NCI-H128 (cell line): ENCODE results near the gene FCMR.
"Not testable (repeated sequence)": the region's sequence is repeated elsewhere in the genome, so short reads cannot be mapped to it uniquely, and the experiment has no call there.

Experiments used
- DNase-seq: peaks from one replicate; lab custom pipeline; 2025; ENCODE audit not compliant: unreplicated experiment; lab: John Stamatoyannopoulos, UW

FCMR gene

GRCh38 chr1:206880314-206880713 is 41.4 kb downstream of the FCMR start:
- no peak for DNase-seq

GRCh38 chr1:206878456-206878855 is 43.3 kb downstream of the FCMR start:
- no peak for DNase-seq

GRCh38 chr1:206875752-206876377 is 45.9 kb downstream of the FCMR start:
- no peak for DNase-seq

GRCh38 chr1:206873603-206874188 is 48.0 kb downstream of the FCMR start:
- DNase-seq = no peak

GRCh38 chr1:206872139-206872538 is 49.6 kb downstream of the FCMR start:
- no peak for DNase-seq

- DNase-seq = no peak
Measured at GRCh38 chr1:206868264-206868663, 53.5 kb downstream of the FCMR start.

GRCh38 chr1:206867716-206868115 is 54.0 kb downstream of the FCMR start:
- DNase-seq = no peak

- no peak for DNase-seq
Measured at GRCh38 chr1:206867239-206867638, 54.5 kb downstream of the FCMR start.

GRCh38 chr1:206866062-206866461 is 55.7 kb downstream of the FCMR start:
- DNase-seq = no peak

GRCh38 chr1:206864939-206865671 is 56.6 kb downstream of the FCMR start, which contains the start of gene IL20:
Gene IL20, plus strand, starts transcription at chr1:206865623. Its CDS starts 230 bp downstream, at chr1:206865853.
- DNase-seq = peak; percentile 71

GRCh38 chr1:206863266-206863665 is 58.5 kb downstream of the FCMR start:
- no peak for DNase-seq

GRCh38 chr1:206860165-206860564 is 61.6 kb downstream of the FCMR start:
- no peak for DNase-seq

- DNase-seq = no peak
Measured at GRCh38 chr1:206859082-206859521, 62.6 kb downstream of the FCMR start.

- DNase-seq = no peak
Measured at GRCh38 chr1:206856674-206857464, 64.9 kb downstream of the FCMR start.

- DNase-seq = no peak
Measured at GRCh38 chr1:206855859-206856258, 65.9 kb downstream of the FCMR start.

GRCh38 chr1:206854401-206855129 is 67.2 kb downstream of the FCMR start:
- DNase-seq = no peak

- DNase-seq = not testable (repeated sequence)
Measured at GRCh38 chr1:206853696-206854095, 68.0 kb downstream of the FCMR start.
